ENCODE results near the gene GPNMB.

DNA sequence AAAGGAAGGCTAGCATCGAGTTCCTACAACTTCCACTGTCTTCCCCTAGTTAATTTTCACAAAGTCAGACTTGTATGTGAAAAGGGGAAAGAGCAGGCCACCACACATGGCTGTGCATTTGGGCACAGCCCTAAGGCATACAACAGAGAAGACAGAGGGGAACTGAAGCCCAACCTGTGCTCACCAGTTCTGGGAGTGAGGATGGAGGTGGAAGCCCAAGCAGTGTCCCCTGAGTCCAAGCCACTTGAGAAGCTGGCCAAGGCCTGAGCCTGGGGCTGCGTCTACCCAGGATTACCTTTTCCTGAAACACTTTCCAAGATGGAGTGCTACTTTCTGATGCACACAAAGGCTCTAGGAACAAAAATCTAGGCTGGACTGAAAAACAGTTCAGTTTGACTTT, 20.3 kb downstream of the GPNMB start:
- no peak for TF ChIP-seq POLR2AphosphoS5 (IDR thresholded peaks at IDR 0.05)
- no peak for TF ChIP-seq POLR2A (IDR thresholded peaks at IDR 0.05)
- TF ChIP-seq, protein P1, sequence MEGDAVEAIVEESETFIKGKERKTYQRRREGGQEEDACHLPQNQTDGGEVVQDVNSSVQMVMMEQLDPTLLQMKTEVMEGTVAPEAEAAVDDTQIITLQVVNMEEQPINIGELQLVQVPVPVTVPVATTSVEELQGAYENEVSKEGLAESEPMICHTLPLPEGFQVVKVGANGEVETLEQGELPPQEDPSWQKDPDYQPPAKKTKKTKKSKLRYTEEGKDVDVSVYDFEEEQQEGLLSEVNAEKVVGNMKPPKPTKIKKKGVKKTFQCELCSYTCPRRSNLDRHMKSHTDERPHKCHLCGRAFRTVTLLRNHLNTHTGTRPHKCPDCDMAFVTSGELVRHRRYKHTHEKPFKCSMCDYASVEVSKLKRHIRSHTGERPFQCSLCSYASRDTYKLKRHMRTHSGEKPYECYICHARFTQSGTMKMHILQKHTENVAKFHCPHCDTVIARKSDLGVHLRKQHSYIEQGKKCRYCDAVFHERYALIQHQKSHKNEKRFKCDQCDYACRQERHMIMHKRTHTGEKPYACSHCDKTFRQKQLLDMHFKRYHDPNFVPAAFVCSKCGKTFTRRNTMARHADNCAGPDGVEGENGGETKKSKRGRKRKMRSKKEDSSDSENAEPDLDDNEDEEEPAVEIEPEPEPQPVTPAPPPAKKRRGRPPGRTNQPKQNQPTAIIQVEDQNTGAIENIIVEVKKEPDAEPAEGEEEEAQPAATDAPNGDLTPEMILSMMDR (IDR thresholded peaks at IDR 0.05), result no peak
- TF ChIP-seq EP300 (IDR thresholded peaks at IDR 0.05), result no peak

Measured in gastroesophageal sphincter (tissue), 3 donors.